T-helper 1 cell treated with Interleukin-12 subunit alpha and Interleukin-12 subunit beta and Interleukin-4 antibody, amounts not matched to agents 30 μg/mL and 1 μg/mL, for 36 hours (primary cell): ENCODE data around the gene ODC1.
"Not testable (repeated sequence)": the region's sequence is repeated elsewhere in the genome, so short reads cannot be mapped to it uniquely, and the experiment has no call there.

ENCODE experiments used
- H3K27ac Mint-ChIP-seq: one replicate; pipeline ENCODE4 v1.8.0; 2021; ENCODE audit warnings: mild to moderate bottlenecking, mixed read lengths
- H3K27me3 Mint-ChIP-seq: one replicate; pipeline ENCODE4 v1.8.0; 2021; ENCODE audit warnings: low read depth, mixed read lengths
- H3K36me3 Mint-ChIP-seq: one replicate; pipeline ENCODE4 v1.8.0; 2021; ENCODE audit warnings: low read depth, mixed read lengths
- H3K4me1 Mint-ChIP-seq: one replicate; pipeline ENCODE4 v1.8.0; 2021; ENCODE audit warnings: low read depth, mixed read lengths
- H3K4me3 Mint-ChIP-seq: one replicate; pipeline ENCODE4 v1.8.0; 2021; ENCODE audit warnings: mild to moderate bottlenecking, moderate library complexity, mixed read lengths
- H3K9me3 Mint-ChIP-seq: one replicate; pipeline ENCODE4 v1.8.0; 2021; ENCODE audit warnings: mixed read lengths

Gene ODC1

GRCh38 chr2:10452956-10453904 lies 5.1 kb upstream of the ODC1 start:
- Mint-ChIP-seq H3K4me3 (no peak overlapping the region), H3K27me3 (peaks cover 4% of the 10 kb centered on the region), H3K4me1 (peaks cover 6% of the 10 kb centered on the region), H3K27ac (no peak overlapping the region), H3K36me3 (peaks cover 2% of the 10 kb centered on the region), H3K9me3 (no peaks in the 10 kb centered on the region)

DNA sequence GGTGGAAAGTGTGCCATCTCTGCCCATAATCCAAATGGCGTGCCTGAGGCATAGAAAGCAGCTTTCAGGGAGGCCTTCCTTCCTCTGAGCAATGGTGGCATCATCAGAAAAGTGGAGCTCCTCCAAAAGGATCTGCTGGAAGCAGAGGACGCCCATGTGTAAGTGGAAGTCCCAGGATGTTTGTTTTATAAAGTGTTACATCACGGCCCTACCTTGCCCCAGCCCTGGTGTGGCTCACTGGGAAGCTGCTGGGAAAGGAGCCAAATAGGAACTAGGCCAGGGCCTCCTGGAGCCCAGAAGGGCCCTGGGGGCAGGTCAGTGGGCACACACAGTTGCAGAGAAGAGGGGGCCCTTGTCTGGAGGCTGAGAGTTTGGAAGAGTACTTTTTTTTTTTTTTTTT lies 4.2 kb upstream of the ODC1 start:
- no peaks in the 10 kb centered on the region for H3K9me3 Mint-ChIP-seq
- no peak overlapping the region for H3K27ac Mint-ChIP-seq
- H3K27me3 Mint-ChIP-seq = no peaks in the 10 kb centered on the region
- H3K4me3 Mint-ChIP-seq = no peak overlapping the region
- peaks cover 9% of the 10 kb centered on the region for H3K4me1 Mint-ChIP-seq
- H3K36me3 Mint-ChIP-seq = peaks cover 3% of the 10 kb centered on the region

GRCh38 chr2:10451819-10452218 lies 3.7 kb upstream of the ODC1 start:
- H3K27me3 Mint-ChIP-seq = no peaks in the 10 kb centered on the region
- H3K36me3 Mint-ChIP-seq = peaks cover 4% of the 10 kb centered on the region
- peaks cover 12% of the 10 kb centered on the region for H3K4me1 Mint-ChIP-seq
- H3K4me3 Mint-ChIP-seq = no peak overlapping the region
- H3K9me3 Mint-ChIP-seq = no peaks in the 10 kb centered on the region
- H3K27ac Mint-ChIP-seq = no peak overlapping the region

GRCh38 chr2:10449838-10450691 lies 1.9 kb upstream of the ODC1 start:
- peak overlapping the region; percentile 95 for H3K27ac Mint-ChIP-seq
- H3K4me1 Mint-ChIP-seq = peaks cover 13% of the 10 kb centered on the region
- H3K27me3 Mint-ChIP-seq = no peaks in the 10 kb centered on the region
- H3K4me3 Mint-ChIP-seq = peak overlapping the region; percentile 26
- no peaks in the 10 kb centered on the region for H3K9me3 Mint-ChIP-seq
- H3K36me3 Mint-ChIP-seq = peaks cover 4% of the 10 kb centered on the region

DNA sequence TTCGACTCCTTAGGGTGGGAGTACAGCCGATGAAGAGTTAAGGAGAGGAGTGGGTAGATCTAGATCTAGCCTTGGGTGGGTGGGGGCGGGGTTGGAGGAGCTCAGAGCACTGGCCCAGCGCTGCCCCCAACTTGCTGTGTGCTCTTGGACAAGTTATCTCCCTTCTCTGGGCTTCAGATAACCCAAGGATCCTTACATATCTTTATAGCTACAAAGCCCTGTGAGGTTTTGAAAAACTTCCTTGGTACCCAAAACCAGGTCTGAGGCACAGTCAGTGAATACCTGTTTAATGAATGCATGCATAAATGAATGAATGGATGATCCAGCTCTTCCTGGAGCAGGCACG lies 1.3 kb upstream of the ODC1 start:
- Mint-ChIP-seq H3K27me3 (no peaks in the 10 kb centered on the region), H3K4me1 (peaks cover 19% of the 10 kb centered on the region), H3K36me3 (peaks cover 9% of the 10 kb centered on the region), H3K27ac (peak overlapping the region; percentile 95), H3K4me3 (peak overlapping the region; percentile 83), H3K9me3 (no peaks in the 10 kb centered on the region)

GRCh38 chr2:10448576-10449485 lies 704 bp upstream of the ODC1 start:
- Mint-ChIP-seq H3K4me3 (peak overlapping the region; percentile 83), H3K9me3 (no peaks in the 10 kb centered on the region), H3K36me3 (peaks cover 15% of the 10 kb centered on the region), H3K27ac (peak overlapping the region; percentile 95), H3K27me3 (no peaks in the 10 kb centered on the region), H3K4me1 (peaks cover 23% of the 10 kb centered on the region)

GRCh38 chr2:10447300-10447894 lies 730 bp downstream of the ODC1 start:
- Mint-ChIP-seq H3K9me3 (no peaks in the 10 kb centered on the region), H3K36me3 (peaks cover 24% of the 10 kb centered on the region), H3K4me1 (peaks cover 23% of the 10 kb centered on the region), H3K27ac (peak overlapping the region; percentile 87), H3K4me3 (peak overlapping the region; percentile 82), H3K27me3 (no peaks in the 10 kb centered on the region)

- Mint-ChIP-seq H3K36me3 (peaks cover 32% of the 10 kb centered on the region), H3K27me3 (no peaks in the 10 kb centered on the region), H3K27ac (no peak overlapping the region), H3K9me3 (no peaks in the 10 kb centered on the region), H3K4me1 (peaks cover 23% of the 10 kb centered on the region), H3K4me3 (peak overlapping the region; percentile 28)
Observed at GRCh38 chr2:10446631-10447030, 1.5 kb downstream of the ODC1 start.

DNA sequence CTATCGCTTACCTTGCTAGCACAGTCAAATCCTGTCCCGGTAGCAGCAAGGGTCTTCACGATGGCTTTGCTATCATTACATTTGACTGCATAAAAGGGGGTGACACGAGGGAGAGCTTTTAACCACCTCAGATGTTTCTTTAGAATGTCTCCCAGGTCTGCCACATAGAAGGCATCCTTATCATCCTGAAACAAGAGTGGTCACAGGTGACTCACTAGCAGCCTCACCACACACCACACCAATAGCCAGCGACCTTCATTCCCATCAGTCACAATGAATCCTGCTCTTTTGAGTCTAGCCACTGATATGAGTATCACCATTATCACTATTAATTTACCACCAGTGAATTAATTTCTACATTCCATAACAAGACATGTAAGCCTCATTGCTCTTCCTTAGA lies 3.7 kb downstream of the ODC1 start:
- Mint-ChIP-seq H3K4me3 (no peak overlapping the region), H3K4me1 (peaks cover 21% of the 10 kb centered on the region), H3K27me3 (no peaks in the 10 kb centered on the region), H3K27ac (peak overlapping the region; percentile 21), H3K36me3 (peaks cover 42% of the 10 kb centered on the region), H3K9me3 (no peaks in the 10 kb centered on the region)

DNA sequence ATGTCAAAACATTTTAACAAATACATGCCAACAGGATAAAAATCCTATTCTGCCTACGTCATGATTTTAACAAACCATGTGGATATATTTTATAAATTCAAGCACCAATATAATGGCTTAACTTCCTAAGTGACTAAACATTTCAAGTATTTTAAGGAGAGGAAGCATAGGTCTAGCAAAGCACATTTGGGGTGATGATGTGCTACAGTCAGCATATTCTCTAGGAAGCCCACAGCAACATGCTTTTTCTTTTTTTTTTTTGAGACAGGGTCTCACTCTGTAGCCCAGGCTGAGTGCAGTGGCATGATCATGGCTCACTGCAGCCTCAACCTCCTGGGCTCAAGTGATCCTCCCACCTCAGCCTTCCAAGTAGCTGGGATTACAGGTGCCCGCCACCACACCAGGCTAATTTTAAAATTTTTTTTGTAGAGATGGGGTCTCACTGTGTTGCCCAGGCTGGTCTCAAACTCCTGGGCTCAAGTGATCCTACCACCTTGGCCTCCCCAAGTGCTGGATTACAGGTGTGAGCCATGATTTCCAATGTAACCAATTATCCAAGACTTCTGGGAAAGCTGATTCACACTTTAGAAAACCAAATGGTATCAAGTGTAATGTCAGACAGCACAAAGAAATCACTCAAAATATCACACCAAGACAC lies 5.5 kb downstream of the ODC1 start:
- Mint-ChIP-seq H3K36me3 (peaks cover 42% of the 10 kb centered on the region), H3K4me1 (peaks cover 17% of the 10 kb centered on the region)
- not testable (repeated sequence) for H3K27me3 Mint-ChIP-seq, H3K27ac Mint-ChIP-seq, H3K9me3 Mint-ChIP-seq, H3K4me3 Mint-ChIP-seq

DNA sequence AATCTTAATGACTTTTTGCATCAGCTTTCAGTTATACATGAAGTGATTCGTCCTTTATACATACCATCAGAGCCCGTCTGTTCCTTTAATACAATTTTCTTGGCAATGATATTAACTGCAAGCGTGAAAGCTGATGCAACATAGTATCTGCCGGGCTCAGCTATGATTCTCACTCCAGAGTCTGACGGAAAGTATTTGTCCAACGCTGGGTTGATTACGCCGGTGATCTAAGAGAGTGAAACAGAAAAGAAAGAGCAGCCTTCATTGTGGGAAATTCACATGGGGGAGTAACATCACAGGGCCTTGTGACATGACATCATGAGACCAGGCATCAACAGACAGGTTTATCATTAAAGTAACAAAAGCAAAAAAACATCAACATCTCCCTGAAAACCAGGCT lies 6.2 kb downstream of the ODC1 start:
- no peak overlapping the region for H3K27ac Mint-ChIP-seq
- H3K9me3 Mint-ChIP-seq = no peaks in the 10 kb centered on the region
- peaks cover 11% of the 10 kb centered on the region for H3K4me1 Mint-ChIP-seq
- no peak overlapping the region for H3K4me3 Mint-ChIP-seq
- no peaks in the 10 kb centered on the region for H3K27me3 Mint-ChIP-seq
- H3K36me3 Mint-ChIP-seq = peaks cover 39% of the 10 kb centered on the region

DNA sequence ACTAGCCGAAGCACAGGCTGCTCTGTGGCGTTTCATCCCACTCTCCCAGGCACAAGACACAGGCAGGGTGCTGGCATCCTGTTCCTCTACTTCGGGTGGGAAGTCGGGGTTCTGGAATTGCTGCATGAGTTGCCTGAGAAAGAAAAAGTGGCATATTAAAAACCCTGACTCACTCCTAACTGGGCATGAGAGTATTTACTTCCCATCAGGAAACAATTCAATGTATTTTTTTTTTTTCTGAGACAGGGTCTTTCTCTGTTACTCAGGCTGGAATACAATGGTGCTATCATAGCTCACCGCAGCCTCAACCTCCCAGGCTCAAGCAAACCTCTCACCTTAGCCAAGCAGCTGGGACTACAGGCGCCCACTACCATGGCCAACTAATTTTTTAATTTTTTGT lies 7.4 kb downstream of the ODC1 start:
- Mint-ChIP-seq H3K9me3 (no peaks in the 10 kb centered on the region), H3K36me3 (peaks cover 39% of the 10 kb centered on the region), H3K27ac (no peak overlapping the region), H3K4me3 (no peak overlapping the region), H3K27me3 (no peaks in the 10 kb centered on the region), H3K4me1 (peaks cover 11% of the 10 kb centered on the region)

GRCh38 chr2:10439971-10440370 lies 8.2 kb downstream of the ODC1 start:
- peaks cover 11% of the 10 kb centered on the region for H3K4me1 Mint-ChIP-seq
- no peak overlapping the region for H3K27ac Mint-ChIP-seq
- peaks cover 39% of the 10 kb centered on the region for H3K36me3 Mint-ChIP-seq

More at GRCh38 chr2:10439971-10440370, 8.2 kb downstream of the ODC1 start:
- Mint-ChIP-seq H3K4me3 (no peak overlapping the region), H3K27me3 (no peaks in the 10 kb centered on the region), H3K9me3 (no peaks in the 10 kb centered on the region)
